Trophoblast cell (in vitro differentiated cells and primary cell): ENCODE data around the gene SMCP.

Source experiments
- DNase-seq, 2 donors: peaks; one replicate each; pipeline ENCODE4 v3.0.0-alpha.2; 2016
- H2AFZ ChIP-seq: 2 replicates; pipeline ENCODE4 v1.6.1; 2013; ENCODE audit warnings: low read length, moderate library complexity, mild to moderate bottlenecking; ENCODE audit not compliant: insufficient read depth, poor library complexity
- H2AK5ac ChIP-seq: 2 replicates; pipeline ENCODE4 v1.6.1; 2013; ENCODE audit warnings: mild to moderate bottlenecking, low read length
- H2BK120ac ChIP-seq: 2 replicates; pipeline ENCODE4 v1.6.1; 2013; ENCODE audit warnings: low read length, mild to moderate bottlenecking, moderate library complexity; ENCODE audit not compliant: insufficient read depth, poor library complexity
- H2BK12ac ChIP-seq: 2 replicates; pipeline ENCODE4 v1.6.1; 2013; ENCODE audit warnings: mild to moderate bottlenecking, low read length, moderate library complexity
- H2BK5ac ChIP-seq: 2 replicates; pipeline ENCODE4 v1.6.1; 2013; ENCODE audit warnings: low read length, low read depth, moderate library complexity, mild to moderate bottlenecking; ENCODE audit not compliant: poor library complexity
- H3K14ac ChIP-seq: 2 replicates; pipeline ENCODE4 v1.6.1; 2013; ENCODE audit warnings: mild to moderate bottlenecking, low read length
- H3K18ac ChIP-seq: 2 replicates; pipeline ENCODE4 v1.6.1; 2013; ENCODE audit warnings: mild to moderate bottlenecking, low read length
- H3K23ac ChIP-seq: 2 replicates; pipeline ENCODE4 v1.6.1; 2013; ENCODE audit warnings: low read length
- H3K27ac ChIP-seq: 2 replicates; pipeline ENCODE4 v1.5.1; 2013; ENCODE audit warnings: low read depth, mild to moderate bottlenecking, inconsistent platforms, low read length, moderate library complexity
- H3K27me3 ChIP-seq: 2 replicates; pipeline ENCODE4 v1.6.1; 2013; ENCODE audit warnings: inconsistent platforms, mild to moderate bottlenecking, low read length, moderate library complexity; ENCODE audit not compliant: insufficient read depth
- H3K36me3 ChIP-seq, 2 experiments: 1 replicate in 1 of 2; 2 replicates in 1 of 2; pipeline ENCODE4 v1.6.1; 2013; ENCODE audit warnings: low read length in 2 of 2, mild to moderate bottlenecking in 2 of 2, moderate library complexity in 1 of 2; ENCODE audit not compliant: insufficient read depth in 2 of 2, control insufficient read depth in 1 of 2
- H3K4ac ChIP-seq: 2 replicates; pipeline ENCODE4 v1.6.1; 2013; ENCODE audit warnings: low read depth, mild to moderate bottlenecking, low read length, moderate library complexity
- H3K4me1 ChIP-seq, 2 experiments: 1 replicate in 1 of 2; 2 replicates in 1 of 2; pipeline ENCODE4 v1.6.1; 2013; ENCODE audit warnings: low read length in 2 of 2, mild to moderate bottlenecking in 2 of 2, moderate library complexity in 1 of 2; ENCODE audit not compliant: insufficient read depth in 2 of 2, control insufficient read depth in 1 of 2
- H3K4me2 ChIP-seq: 2 replicates; pipeline ENCODE4 v1.6.1; 2013; ENCODE audit warnings: inconsistent platforms, mild to moderate bottlenecking, low read length, moderate library complexity
- H3K4me3 ChIP-seq: 2 replicates; pipeline ENCODE4 v1.5.1; 2013; ENCODE audit warnings: mild to moderate bottlenecking, low read depth, low read length, inconsistent platforms
- H3K79me1 ChIP-seq: one replicate; pipeline ENCODE4 v1.6.1; 2013; ENCODE audit warnings: low read length
- H3K79me2 ChIP-seq: 2 replicates; pipeline ENCODE4 v1.6.1; 2013; ENCODE audit warnings: low read length, mild to moderate bottlenecking; ENCODE audit not compliant: control insufficient read depth, insufficient read depth, poor library complexity
- H3K9ac ChIP-seq: 2 replicates; pipeline ENCODE4 v1.6.1; 2013; ENCODE audit warnings: mild to moderate bottlenecking, low read length
- H3K9me3 ChIP-seq: 2 replicates; pipeline ENCODE4 v1.6.1; 2013; ENCODE audit warnings: low read depth, mild to moderate bottlenecking, control low read depth, inconsistent platforms, low read length; ENCODE audit not compliant: insufficient read depth
- H4K12ac ChIP-seq: 2 replicates; pipeline ENCODE4 v1.6.1; 2013; ENCODE audit warnings: low read depth, mild to moderate bottlenecking, low read length, moderate library complexity
- H4K8ac ChIP-seq: 2 replicates; pipeline ENCODE4 v1.6.1; 2013; ENCODE audit warnings: low read depth, mild to moderate bottlenecking, low read length, moderate library complexity
- H4K91ac ChIP-seq: one replicate; pipeline ENCODE4 v1.6.1; 2013; ENCODE audit warnings: low read depth, mild to moderate bottlenecking, low read length, moderate library complexity
- WGBS: extraction: QIAGEN DNeasy Blood & Tissue Kit; methylation state at CpG from one replicate; pipeline ENCODE4 v1.1.7; 2013; ENCODE audit warnings: missing lambda C conversion rate; ENCODE audit not compliant: insufficient read length, insufficient coverage; ENCODE audit errors: extremely low coverage; 5-methylcytosine and 5-hydroxymethylcytosine counted together

The SMCP gene

GRCh38 chr1:152904688-152905440 is 26.7 kb downstream of the SMCP start:
- Histone ChIP-seq H3K79me2 (no peaks in the 10 kb centered on the region), H2BK5ac (no peak overlapping the region), H2AFZ (no peak overlapping the region), H4K8ac (no peak overlapping the region), H2AK5ac (no peak overlapping the region), H3K4me1 (peaks cover 7 to 15% of the 10 kb centered on the region in 2 experiments), H3K27me3 (no peaks in the 10 kb centered on the region), H2BK120ac (peak overlapping the region; percentile 5), H4K12ac (no peak overlapping the region), H2BK12ac (peak overlapping the region; percentile 66), H3K18ac (no peak overlapping the region), H3K36me3 (no peaks in the 10 kb centered on the region), H3K27ac (no peak overlapping the region), H3K14ac (no peak overlapping the region), H3K4ac (no peak overlapping the region), H3K23ac (no peak overlapping the region), H3K4me2 (no peak overlapping the region), H3K9ac (no peak overlapping the region), H3K9me3 (peaks cover 4% of the 10 kb centered on the region), H3K79me1 (peaks cover 9% of the 10 kb centered on the region), H4K91ac (peak overlapping the region; percentile 70), H3K4me3 (no peak overlapping the region)
- DNase-seq, result no peak
- no CpG with 5 or more reads among the region's 7 CpGs for WGBS

DNA sequence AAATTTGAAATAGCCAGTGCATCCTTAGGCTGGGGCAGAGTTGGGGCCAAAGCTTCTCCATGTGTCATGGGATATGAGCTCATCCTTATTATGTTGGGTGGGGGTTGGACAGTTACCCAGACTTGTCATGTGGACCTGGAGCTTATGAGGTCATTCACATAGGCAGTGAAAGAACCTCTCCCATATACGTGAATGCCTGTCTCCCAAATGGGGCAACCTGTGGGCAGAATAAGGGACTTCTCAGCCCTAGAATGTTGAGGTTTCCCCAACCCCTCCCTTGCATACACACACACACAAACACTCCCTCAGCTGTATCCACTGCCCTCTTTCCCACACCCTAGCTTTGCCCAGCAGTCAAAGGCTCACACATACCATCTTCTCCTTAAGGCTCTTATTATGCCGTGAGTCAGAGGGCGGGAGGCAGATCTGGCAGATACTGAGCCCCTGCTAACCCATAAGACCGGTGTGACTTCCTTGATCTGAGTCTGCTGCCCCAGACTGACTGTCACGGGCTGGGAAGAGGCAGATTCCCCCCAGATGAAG is 28.0 kb downstream of the SMCP start:
- Histone ChIP-seq H2AK5ac (no peak overlapping the region), H3K23ac (no peak overlapping the region), H3K9ac (no peak overlapping the region), H4K91ac (peak overlapping the region; percentile 70), H3K4me2 (peak overlapping the region; percentile 29), H3K27ac (peak overlapping the region; percentile 48), H3K4me1 (peaks cover 7 to 15% of the 10 kb centered on the region in 2 experiments), H3K27me3 (no peaks in the 10 kb centered on the region), H3K4ac (no peak overlapping the region), H3K79me2 (no peaks in the 10 kb centered on the region), H3K36me3 (no peaks in the 10 kb centered on the region), H3K14ac (peak overlapping the region; percentile 5), H2BK12ac (peak overlapping the region; percentile 12), H3K4me3 (no peak overlapping the region), H3K18ac (no peak overlapping the region), H3K9me3 (peaks cover 12% of the 10 kb centered on the region), H2BK5ac (no peak overlapping the region), H4K12ac (no peak overlapping the region), H2BK120ac (peak overlapping the region; percentile 64), H2AFZ (no peak overlapping the region), H4K8ac (no peak overlapping the region), H3K79me1 (peaks cover 9% of the 10 kb centered on the region)
- DNase-seq, result peak; percentile 95 to 96
- WGBS, result no CpG with 5 or more reads among the region's 5 CpGs

DNA sequence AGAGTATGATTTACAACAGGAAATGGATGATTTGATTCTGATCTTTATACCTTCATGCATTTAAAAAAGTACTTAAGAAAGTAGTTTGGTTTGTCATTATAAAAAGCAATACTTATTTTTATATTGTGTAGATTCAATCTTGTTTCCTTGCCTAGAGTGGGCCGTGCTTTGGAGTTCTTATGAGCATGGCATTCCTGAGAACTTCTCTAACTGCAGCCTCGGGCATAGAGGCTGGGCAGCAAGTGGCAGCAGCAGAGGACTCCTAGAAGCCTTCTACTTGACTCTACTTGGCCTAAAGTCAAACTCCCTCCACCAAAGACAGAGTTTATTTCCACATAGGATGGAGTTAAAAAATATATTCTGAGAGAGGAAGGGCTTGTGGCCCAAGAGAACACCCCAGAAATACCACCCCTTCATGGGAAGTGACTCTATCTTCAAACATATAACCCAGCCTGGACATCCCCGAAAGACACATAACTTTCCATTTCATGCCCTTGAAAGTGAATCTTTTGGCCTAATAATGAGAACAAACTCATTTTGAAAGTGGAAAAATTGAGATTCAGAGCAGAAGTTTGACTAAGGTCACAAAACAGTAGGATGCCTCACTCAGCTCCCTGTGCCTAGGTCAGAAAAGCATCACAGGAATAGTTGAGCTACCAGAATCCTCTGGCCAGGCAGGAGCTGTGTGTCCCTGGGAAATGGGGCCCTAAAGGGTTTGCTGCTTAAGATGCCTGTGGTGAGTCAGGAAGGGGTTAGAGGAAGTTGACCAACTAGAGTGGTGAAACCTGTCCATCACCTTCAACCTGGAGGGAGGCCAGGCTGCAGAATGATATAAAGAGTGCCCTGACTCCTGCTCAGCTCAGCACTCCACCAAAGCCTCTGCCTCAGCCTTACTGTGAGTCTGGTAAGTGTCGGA is 29.8 kb downstream of the SMCP start, which contains the start of gene IVL:
Gene IVL (plus strand): TSS at position 861 of the 916 bp plus-strand sequence. CDS start 1,252 bp downstream, outside the sequence.
- peaks cover 15% of the 10 kb centered on the region for H3K9me3 ChIP-seq
- H3K27me3 ChIP-seq, result no peaks in the 10 kb centered on the region
- H3K79me1 ChIP-seq, result peaks cover 9% of the 10 kb centered on the region
- H3K14ac ChIP-seq, result no peak within 1 kb of the TSS
- H3K4ac ChIP-seq, result no peak within 1 kb of the TSS
- peak within 1 kb of the TSS; percentile 23 for H2BK12ac ChIP-seq
- no peak within 1 kb of the TSS for H3K9ac ChIP-seq
- no peak within 1 kb of the TSS for H3K18ac ChIP-seq
- H3K27ac ChIP-seq, result no peak within 1 kb of the TSS
- no peaks in the 10 kb centered on the region for H3K36me3 ChIP-seq
- peak; percentile 95 to 97 for DNase-seq
- no peak within 1 kb of the TSS for H3K4me2 ChIP-seq
- no peak within 1 kb of the TSS for H3K23ac ChIP-seq
- H2BK5ac ChIP-seq, result no peak within 1 kb of the TSS
- H2AFZ ChIP-seq, result no peak within 1 kb of the TSS
- H4K8ac ChIP-seq, result no peak within 1 kb of the TSS
- no peak within 1 kb of the TSS for H2AK5ac ChIP-seq
- H4K91ac ChIP-seq, result peak within 1 kb of the TSS; percentile 35
- H3K4me1 ChIP-seq, result peaks cover 7 to 15% of the 10 kb centered on the region in 2 experiments
- H2BK120ac ChIP-seq, result peak within 1 kb of the TSS; percentile 41
- no peaks in the 10 kb centered on the region for H3K79me2 ChIP-seq
- WGBS, result no CpG with 5 or more reads among the region's 4 CpGs
- H4K12ac ChIP-seq, result no peak within 1 kb of the TSS
- H3K4me3 ChIP-seq, result no peak within 1 kb of the TSS

DNA sequence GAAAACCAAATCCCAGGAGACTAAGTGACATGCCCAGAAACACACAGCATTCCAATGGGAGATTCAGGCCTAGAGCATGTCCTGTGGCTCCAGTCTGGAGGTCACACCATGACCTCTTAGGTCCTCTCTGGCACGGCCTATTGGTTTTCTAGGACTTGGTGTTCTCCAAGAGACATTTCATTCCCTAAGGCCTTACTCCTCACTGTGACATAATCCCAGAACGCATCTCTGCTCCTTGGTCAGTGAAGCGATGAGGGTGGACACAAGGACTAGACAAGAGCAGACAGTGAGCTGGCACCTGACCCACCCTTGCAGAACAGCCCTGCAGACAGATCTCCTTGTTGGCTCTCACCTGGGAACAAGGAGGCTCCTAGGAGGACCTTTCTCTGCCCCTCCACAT is 31.1 kb downstream of the SMCP start:
- no peak overlapping the region for H3K18ac ChIP-seq
- H2AFZ ChIP-seq, result no peak overlapping the region
- peak overlapping the region; percentile 35 for H4K91ac ChIP-seq
- H2BK5ac ChIP-seq, result no peak overlapping the region
- no peaks in the 10 kb centered on the region for H3K27me3 ChIP-seq
- no peaks in the 10 kb centered on the region for H3K36me3 ChIP-seq
- no peak overlapping the region for H2BK120ac ChIP-seq
- H2BK12ac ChIP-seq, result no peak overlapping the region
- no peaks in the 10 kb centered on the region for H3K79me2 ChIP-seq
- no peak overlapping the region for H3K4ac ChIP-seq
- no peak for DNase-seq
- no CpG with 5 or more reads among the region's 3 CpGs for WGBS
- no peak overlapping the region for H3K14ac ChIP-seq
- no peak overlapping the region for H4K8ac ChIP-seq
- no peak overlapping the region for H3K23ac ChIP-seq
- H3K9ac ChIP-seq, result no peak overlapping the region
- H4K12ac ChIP-seq, result no peak overlapping the region
- H3K79me1 ChIP-seq, result peaks cover 9% of the 10 kb centered on the region
- H3K27ac ChIP-seq, result no peak overlapping the region
- no peak overlapping the region for H3K4me2 ChIP-seq
- peaks cover 7 to 15% of the 10 kb centered on the region in 2 experiments for H3K4me1 ChIP-seq
- H3K9me3 ChIP-seq, result peaks cover 13% of the 10 kb centered on the region
- no peak overlapping the region for H3K4me3 ChIP-seq
- no peak overlapping the region for H2AK5ac ChIP-seq
